T-helper 1 cell (primary cell): ENCODE results near the gene TMEM167B.

Experiments used
- DNase-seq, 5 donors: peaks; one replicate each; pipeline ENCODE4 v3.0.0-alpha.2; 2012 to 2020

Gene TMEM167B

DNA sequence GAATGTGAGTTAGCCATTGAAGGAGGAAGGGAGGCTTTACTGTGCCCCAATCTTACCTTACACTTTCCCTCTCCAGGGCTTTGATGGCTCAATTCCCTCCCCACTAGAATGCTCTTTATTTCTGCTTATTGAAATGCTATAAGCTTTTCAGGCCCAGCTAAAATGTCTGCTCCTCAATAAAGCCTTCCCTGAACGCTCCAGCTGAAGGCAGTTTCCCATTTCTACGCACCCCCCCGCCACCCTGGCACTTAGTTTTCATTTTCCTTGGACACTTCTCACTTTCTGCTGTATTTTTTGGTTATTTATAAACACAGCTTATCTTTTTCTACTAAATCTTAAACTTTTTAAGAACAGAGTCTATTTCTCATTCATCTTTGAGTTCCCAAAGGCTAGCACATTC lies 7.1 kb upstream of the TMEM167B start:
- no peak for DNase-seq

DNA sequence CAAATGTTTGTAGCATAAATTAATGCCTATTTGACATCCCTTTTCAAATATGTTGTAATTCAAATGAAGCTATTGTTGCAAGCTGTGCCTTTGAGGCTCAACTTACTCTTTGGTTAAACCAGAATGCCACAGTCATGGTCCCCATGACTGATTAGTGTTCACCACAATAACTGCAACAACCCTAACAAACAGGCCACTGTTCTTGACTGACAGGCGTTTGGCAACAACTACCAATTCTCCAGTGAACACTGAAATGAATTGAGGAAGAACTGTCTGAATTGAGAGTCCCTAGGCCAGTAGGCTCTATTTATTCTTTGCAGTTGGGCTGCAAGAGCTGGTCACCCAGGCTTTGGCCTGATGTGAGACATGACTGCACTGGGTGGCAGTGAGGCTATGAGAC lies 6.6 kb upstream of the TMEM167B start:
- DNase-seq: no peak

DNA sequence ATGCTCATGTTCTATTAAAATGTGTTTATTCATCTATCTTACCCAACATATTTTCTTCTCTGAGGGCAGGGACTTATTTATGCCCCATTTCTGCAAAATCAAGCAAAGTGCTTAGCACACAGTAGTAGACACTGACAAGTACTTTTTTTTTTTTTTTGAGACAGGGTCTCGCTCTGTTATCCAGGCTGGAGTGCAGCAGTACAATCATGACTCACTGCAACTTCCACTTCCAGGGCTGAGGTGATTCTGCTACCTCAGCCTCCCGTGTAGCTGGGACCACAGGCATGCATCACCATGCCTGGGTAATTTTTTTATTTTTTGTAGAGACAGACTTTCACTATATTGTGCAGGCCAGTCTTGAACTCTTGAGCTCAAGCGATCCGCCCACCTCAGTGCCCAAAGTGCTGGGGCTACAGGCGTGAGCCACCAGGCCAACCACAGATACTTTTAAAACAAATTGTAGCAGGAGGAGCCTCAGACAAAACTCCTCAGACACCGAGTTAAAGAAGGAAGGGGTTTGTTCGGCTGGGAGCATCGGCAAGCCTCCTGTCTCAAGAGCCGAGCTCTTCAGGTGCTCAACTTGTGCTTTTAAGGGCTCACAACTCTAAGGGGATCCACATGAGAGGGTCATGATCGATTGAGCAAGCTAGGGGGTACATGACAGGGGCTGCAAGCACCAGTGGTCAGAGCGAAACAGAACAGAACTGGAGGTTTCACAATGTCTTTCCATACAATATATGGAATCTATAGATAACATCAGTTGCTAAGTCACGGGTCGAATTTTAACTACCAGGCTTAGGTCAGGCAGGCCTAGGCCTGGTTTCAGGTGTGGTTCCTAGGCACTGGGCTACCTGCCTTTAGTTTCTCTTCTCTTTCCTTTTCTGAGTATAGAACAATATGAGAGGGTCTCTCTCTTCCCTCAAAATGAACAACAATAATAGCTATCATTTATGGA lies 5.7 kb upstream of the TMEM167B start:
- no peak for DNase-seq

DNA sequence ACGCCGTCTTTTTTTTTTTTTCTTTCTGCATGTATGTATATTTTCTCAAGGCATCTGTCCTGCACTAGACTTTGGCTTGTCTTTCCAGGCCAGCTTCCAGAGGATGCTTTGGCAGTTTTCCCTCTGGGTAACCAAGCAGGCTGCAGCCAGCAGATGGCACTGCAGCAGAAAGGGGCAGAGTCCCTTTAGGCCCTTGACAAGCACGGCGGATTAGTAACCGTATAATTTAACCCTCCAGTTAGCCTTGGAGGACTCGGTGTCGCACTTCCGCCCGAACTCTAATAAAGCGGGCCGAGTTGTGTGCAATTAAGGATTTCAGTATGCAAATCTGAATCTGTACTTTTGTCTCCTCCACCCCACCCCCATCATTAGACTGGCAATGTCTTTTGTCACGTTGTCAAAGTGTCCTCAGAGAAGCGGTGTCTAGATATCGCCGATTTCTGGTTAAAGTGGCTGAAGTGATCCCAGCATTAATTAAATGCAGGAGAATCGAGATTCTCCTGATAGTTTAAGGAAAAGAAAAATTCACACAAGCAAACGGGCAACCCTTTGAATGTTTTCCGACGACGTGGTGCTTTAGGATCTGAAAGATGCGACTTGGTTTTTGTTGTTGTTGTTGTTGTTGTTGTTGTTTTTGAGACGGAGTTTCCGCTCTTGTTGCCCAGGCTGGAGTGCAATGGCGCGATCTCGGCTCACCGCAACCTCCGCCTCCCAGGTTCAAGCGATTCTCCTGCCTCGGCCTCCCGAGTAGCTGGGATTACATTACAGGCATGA lies 1.1 kb upstream of the TMEM167B start:
- DNase-seq: peak in 1 of 5 donors; percentile 28

DNA sequence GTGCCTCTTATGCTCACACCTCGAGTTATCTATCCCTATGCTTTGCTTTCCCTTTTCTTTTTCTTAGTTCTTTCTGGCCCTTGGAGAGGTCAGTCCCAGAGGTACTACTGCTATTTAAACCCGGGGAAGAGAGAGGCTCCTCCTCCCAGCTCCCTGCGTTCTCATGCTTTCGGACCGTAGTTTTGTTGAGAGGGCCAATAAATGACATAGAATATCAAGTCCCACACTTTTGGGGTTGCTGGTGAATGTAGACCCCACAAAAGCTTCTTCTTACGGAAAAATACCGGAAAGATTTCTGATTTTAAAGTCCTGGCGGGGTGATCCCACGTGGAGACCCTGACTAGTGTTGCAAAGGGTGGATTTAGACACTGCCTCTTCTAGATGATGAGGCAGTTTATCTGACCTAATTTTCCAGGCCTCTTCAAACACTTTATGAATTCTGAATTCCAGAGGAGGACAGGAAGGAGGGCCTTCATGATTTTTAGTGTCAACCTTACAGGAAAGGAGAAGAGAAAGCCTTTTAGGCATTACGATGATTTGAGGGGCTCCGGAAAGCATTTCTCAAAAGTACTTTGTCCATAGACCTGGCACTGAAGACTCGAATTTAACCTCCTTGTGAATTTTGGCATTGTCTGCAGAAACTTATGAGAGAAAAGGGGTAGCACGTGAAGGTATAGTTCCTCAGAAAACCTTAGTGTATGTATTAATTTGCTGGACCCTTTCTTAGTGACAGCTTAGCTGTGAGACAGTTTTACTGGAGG lies 694 bp downstream of the TMEM167B start:
- no peak for DNase-seq

DNA sequence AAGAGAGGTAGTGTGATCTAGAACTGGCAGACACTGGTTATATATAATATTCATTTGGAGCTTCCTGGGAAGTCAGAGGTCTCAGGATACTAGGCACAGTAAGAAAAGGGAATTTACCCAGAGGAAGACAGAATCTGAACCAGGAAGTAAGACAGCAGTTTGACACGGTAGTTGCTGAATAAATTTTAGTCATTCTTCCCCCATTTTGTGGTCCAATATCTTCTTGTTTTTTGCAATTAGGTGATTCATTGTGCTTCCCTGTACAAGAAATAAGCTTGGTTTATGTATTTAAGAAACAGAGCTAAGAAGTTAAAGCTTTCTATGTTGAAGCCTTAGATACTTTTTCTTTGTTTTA lies 1.3 kb downstream of the TMEM167B start:
- DNase-seq: peak in 1 of 5 donors; percentile 20

DNA sequence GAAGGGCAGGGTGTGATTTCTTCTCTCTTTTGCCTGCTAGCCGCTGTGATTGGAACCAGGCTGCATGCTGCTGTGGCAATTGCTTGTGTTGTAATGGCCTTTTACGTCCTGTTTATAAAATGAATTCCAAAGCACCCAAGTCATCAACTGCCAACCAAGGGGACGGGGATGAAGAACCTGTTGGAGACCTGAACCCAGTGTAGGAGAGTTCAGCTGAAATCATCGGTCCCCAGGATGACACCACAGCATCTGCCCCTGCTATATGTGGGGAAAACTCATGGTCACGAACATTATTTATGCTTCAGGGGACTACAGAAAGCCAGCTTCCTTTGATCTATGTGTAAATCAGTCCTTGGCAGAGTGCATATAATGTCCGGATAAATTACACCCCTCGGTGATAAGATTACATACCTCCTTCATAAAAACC lies 3.8 kb downstream of the TMEM167B start:
- no peak for DNase-seq

DNA sequence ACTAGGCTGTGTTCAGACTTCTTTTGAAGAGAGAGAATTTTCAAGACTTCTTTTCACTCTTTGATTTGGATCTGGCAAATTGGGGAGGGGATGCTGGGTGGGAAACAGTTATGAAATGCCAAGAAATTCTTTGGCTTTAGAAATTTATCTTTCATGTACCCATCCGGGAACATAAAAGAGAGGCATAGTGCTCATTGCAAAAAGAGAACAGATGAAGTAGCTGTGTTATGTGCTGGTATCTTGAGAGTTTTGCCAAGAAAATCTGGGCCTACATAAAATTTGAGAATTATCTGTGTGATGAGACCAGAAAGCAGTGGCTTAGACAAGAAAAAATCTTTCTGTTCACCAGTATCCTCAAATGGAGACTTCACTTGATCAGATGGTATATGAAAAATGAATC lies 4.3 kb downstream of the TMEM167B start:
- no peak for DNase-seq

DNA sequence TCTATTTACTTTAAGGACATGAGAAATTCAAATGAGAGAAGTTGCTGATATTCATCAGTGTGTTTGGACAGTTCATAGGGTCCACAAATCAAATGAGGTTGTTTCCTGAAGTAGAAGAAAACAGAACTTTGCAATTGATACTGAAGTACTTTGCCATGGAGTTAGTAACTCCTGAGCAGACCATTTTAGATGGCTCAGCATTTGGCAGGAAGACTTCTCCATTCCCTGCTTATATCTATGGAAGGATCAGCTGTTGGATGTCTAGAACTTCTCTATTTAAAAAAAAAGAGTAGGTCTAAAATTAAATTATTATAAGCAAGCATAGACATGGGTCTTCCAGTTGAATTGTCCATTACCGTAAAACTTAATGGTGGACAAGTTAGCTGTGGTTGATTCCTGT lies 5.1 kb downstream of the TMEM167B start:
- DNase-seq: no peak

DNA sequence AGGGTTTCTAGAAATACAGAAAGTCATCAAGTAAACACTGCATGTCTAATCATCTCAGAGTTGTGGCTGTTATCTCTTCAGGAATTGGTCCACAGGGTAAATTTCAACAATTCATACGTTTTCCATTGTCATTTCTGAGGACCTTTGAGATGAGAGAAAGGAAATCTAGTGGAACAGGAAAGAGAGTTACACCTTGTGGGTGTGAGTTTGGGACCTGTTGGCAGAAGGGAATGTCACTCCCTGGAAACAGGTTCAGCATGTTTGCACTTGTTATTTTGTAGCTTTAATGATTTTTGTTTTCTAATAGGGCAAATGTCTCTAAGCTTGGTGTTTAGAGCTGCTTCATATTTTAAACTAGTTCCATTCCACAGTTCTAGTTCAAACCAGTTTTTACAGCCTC lies 5.6 kb downstream of the TMEM167B start:
- no peak for DNase-seq

DNA sequence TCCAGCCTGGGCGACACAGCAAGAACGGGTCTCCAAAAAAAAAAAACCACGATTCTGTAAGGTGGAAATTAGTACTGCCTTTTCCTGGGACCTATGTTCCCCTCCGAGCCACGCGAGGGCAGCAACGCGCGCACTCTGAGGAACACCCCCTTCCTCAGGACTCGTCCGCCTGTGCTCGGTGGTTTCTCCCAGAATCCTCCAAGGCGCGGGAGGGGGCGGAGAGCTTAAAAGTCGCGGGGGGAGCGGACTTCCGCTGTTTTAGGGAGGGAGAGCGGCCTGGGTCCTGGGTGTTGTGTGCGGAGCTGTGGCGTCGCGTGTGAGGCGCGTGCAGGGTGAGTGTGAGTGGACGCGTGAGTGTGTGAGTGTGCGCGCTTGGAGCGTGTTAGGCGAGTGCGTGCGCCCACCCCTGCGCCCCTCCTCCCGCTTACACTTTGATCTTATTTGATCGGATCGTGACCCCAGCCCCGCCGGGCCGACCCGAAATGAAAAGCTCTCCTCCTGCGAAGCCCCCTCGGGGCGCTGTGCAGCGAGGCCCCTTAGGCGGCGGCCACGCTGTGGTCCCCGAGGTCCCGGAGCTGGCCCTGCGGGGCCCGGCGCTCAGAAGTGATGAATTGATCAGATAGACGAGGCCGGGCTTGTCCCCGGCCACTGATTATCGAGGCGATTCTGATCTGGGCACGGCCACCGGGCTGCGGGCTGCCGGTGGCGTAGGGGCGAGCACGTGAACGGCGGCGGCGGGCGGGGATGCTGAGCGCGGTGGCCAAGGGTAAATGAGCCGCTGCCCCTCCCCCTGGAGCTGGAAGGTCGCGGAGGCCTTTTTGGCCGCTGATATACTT lies 9.6 kb downstream of the TMEM167B start:
- DNase-seq: peak; percentile 90 to 97 (median 94)

DNA sequence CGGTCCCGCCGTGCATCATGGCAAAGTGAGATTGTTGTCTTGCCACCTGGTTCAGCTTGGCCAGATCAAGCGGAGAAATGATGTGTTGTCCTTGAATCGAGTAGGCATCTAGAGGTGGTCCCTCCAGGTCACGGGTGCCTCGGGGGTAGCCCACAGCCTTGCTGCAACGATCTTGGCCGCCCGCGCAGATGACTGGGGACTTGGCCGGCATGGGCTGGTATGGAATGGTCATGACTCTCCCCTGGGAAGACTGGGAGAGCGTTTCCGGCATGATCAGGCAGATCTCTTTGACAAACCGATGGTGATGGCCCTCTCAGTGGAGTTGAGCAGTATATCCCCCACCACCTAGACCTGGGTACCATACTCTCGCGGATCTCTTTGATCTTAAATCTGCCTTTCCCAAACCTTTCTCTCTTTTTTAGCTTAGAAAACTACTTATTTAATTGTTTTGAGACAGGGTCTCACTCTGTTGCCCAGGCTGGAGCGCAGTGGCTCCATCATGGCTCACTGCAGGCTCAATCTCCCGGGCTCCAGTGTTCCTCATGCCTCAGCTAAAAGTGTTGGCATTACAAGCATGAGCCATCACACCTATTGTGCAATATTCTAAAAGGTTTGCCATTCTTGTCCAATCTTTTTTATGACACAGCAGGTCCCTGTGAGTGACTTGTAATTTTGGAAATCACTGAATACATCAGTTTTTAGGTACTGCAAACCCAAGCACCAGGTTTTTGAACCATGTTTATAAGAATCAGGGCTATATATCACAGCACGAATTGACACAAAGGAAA lies 14.0 kb downstream of the TMEM167B start:
- DNase-seq: no peak

DNA sequence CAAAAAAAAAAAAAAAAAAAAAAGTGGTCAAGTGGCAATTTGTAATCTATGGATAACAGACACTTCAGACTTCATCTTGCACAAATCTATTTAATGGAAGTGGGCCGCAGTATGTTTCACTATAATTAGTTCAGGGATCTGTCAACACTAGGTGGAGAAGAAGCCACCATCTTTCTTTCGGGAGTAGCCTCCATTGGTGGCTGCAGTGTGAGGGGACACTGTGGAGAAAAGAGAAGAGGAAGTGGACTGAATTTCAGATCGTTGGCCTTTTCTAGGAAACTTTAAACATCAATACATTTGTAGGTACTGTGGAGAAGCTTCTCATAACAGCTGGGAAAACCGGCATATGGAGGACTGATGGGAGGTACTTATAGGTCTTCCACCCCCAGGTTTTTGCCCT lies 15.3 kb downstream of the TMEM167B start:
- DNase-seq: no peak

DNA sequence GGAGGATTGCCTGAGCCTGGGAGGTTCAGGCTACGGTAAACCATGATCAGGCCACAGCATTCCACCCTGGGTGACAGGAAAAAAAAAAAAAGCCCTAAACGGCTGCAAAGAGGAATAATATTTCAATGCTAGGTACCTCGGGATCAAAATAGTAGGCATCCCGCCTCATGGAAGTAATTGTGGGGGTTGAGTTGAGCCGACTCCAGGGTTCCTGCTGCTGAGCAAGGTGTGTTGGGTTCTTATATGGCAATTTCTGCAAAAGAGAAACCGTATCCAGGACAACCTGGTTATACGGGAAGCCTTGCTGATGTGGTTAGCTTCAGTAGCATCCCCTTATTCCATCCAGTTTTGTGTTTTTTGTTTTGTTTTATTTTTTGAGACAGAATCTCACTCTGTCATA lies 17.2 kb downstream of the TMEM167B start:
- no peak for DNase-seq

DNA sequence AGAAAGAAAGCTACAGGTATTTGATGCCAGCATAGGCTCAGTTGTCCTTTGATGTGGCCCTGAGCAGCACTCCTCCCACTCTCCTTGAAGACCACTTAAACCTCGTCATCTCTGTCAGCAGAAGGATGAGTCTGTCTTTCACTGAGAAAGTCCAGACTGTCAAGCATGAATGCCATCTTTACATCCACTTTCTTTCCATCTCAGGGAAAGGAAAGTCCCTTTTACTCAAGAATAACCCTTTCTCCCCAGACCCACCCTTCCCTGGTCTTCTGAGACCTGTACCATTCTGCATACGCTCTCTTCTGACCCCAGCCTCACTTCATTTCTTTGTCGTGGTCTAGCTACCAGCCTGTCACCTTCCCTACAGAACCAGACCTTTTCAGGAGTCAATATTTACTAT lies 19.3 kb downstream of the TMEM167B start:
- DNase-seq: no peak

DNA sequence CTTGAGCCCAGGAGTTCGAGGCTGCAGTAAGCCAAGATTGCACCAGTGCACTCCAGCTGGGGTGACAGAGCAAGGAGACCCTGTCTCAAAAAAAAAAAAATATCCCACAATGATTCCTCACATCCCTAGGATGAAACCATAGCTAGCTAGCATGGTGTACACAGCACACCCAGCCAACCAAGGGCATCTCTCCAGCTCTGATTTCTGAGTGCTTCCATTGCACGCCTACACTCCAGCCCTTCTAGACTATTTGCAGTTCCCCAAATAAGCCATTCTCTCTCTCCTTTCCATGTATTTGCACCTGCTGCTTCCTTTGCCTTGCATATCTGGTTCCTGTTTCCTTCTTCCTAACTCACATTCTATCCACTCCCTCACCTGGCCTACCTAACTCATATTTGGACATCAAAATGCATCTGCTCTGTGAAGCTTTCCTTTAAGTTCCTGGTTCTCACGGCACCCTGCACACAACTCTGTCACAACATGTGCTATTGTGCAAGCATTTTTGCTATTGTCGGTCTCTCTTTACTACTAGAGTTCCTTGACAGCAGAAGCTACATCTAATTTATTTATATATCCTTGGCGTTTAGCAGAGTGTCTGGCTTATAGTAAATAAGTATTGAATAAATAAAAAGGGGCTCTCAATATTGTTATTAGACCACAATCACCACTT lies 21.0 kb downstream of the TMEM167B start:
- no peak for DNase-seq

DNA sequence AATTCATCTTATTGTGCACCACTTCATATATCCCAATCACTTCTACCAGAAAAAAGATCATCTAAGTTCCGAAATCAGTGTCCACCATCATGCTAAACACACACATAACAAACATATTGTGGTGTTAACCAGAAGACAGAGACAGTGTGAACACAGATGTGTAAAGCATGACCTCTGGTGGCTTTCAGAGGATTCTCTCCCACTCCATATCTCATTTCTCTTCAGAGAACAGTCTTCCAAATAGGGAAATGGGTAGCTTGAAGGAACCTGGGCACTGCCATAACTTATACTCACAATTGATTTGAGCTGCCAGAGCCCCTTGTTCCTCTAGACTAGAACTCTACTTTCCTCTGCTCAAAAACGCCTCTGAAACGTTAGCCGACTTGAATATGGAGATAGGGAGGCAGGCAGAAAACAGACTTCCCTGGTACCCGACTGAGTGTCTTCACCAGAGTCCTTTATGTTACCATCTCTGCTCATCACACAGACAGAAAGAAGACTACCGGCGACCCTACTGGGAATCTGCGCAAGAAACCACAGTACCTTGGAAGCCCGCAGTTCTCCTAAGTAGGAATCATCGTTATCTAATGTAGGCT lies 21.6 kb downstream of the TMEM167B start:
- DNase-seq: peak in 1 of 5 donors; percentile 24

DNA sequence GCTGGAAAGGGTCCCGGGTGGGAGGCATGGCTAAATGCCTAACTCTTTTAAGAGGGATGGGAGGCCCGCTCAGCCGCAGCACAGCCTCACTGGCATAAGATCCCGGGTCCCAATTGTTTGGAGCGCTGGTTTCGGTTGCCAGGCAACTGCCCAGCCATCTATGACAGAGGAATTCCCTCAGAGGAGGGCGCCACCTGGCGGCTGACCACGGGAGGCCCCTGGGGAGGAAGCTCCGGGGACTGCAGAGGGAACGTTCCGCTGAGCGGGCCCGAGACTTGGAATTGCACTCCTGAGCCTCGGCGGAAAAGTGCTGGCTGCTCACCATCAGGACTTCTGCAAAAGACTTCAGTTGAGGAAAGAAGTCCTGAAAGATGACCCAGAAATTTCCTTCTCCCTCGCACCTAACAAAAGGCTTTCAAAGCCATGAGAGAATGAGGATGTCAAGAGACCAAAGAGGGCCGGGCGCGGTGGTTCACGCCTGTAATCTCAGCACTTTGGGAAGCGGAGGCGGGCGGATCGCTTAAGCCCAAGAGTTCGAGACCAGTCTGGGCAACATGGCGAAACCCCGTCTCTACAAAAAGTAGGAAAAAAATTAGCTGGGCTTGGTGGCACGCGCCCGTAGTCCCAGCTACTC lies 22.2 kb downstream of the TMEM167B start:
- DNase-seq: peak; percentile 70 to 87 (median 81)

DNA sequence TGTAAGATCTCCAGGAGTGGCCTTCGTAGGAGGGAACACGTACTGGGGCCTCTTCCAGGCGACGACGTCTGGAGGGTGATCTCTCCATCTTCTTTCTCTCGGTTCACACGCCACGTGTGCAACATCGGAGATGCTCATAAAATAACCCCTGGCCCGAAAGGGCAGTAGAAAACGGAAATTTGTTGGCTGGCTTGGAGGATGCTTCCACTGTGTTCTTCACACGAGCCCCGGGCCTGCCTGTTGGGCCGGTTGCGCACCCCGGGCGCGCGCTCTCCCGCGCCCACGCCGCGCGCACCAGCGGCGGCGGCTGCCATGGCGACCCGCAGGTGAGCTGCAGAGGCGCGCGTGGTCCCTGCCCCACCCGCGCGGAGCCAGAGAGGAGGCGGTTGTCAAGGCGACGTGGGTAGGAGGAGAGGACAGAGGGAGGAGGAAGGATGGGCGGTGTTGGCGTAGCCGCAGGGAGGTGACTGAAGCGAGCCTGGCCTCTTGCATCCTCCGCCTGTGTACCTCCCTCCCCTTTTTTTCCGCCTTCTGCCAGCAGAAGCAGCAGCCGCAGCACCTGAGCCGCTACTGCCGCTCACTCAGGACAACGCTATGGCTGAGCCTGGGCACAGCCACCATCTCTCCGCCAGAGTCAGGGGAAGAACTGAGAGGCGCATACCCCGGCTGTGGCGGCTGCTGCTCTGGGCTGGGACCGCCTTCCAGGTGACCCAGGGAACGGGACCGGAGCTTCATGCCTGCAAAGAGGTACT lies 23.2 kb downstream of the TMEM167B start, which contains the start of gene ELAPOR1:
TSS of gene ELAPOR1 (plus strand) at position 526 of the 752 bp plus-strand sequence. CDS start at position 595, 69 bp downstream.
- DNase-seq: peak; percentile 83 to 92 (median 86)
